ENCODE results near the gene NFYC. TPM values are rescaled to one million over a fixed set of nuclear protein-coding genes. Genes with fewer than 3 reads are reported as not detected.

NFYC gene
- total and polyA plus RNA-seq, 2 donors, result 34.0 to 39.1 TPM

DNA sequence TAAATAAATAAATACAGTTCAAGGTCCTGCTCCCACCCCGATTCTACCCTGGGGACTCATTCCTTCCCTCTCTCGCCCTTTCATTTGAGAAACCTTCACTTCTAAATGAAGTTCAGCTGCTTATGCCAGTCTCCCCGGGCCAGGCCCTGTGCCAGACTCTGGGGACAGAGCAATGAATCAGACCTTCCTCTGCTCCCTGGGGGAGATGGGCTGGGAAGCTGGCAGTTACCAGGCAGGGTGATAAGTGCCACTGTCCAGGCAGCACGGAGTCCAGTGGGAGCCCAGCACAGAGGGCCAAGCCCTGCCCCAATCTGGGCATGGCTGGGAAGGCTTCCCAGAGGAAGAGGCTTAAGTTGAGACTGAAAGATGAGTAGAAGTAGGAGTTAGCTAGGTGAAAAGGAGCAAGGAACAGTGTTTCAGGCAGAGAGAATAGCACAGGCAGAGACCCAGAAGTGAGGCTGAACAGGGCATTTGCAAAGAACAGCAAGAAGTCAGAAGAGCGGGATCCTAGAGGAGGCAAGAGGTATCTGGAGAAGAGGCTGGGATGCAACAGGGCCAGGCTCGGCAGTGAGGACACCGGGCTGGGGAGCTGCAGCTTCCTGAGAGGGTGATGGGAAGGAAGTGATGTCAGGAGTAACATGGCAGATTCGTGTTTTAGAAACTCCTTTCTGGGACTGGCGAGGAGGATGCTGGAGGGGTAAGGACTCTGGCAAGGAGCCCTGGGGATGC is 105.6 kb downstream of the NFYC start:
- 69% methylated on average over 9 of the region's 9 CpGs for WGBS
- Histone ChIP-seq H3K9me3 (ENCODE audit: control insufficient read depth in 2 of 2, insufficient read depth in 1 of 2, low read length in 1 of 2) (peaks cover 0 to 2% of the 10 kb centered on the region in 2 donors), H3K36me3 (ENCODE audit: control insufficient read depth in 2 of 2, insufficient read depth in 2 of 2, low read length in 1 of 2) (no peaks in the 10 kb centered on the region), H3K27ac (ENCODE audit: low read depth in 1 of 2, low read length in 1 of 2) (peak overlapping the region; percentile 33 to 59), H3K4me1 (ENCODE audit: control insufficient read depth in 2 of 2, insufficient read depth in 2 of 2, low read length in 2 of 2) (peaks cover 33 to 68% of the 10 kb centered on the region in 2 donors), H3K4me3 (ENCODE audit: low read length in 2 of 2) (no peak overlapping the region), H3K27me3 (ENCODE audit: control insufficient read depth in 2 of 2, insufficient read depth in 1 of 2, low read length in 1 of 2) (no peaks in the 10 kb centered on the region)
- DNase-seq (ENCODE audit: low read depth in 6 of 9, low spot score in 9 of 9), result peak in 1 of 9 donors; percentile 19

DNA sequence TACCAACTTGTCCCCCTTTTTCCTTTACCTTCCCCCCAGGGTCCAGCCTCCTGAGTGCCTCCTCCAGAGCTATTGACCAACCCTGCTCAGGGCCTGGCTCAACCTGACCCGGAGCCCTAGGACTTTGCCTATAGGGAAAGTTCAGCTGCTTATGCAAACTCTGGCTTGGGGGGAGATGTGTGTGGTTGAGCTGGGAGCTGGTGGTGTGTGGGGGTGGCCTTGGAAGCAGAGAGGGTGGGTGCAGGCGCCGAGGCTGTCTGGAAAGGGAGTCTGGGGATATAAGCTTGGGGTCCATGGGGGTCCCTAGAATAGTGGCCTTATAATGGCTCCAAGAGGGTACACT is 106.1 kb downstream of the NFYC start:
- Histone ChIP-seq H3K4me1 (ENCODE audit: control insufficient read depth in 2 of 2, insufficient read depth in 2 of 2, low read length in 2 of 2) (peaks cover 34 to 68% of the 10 kb centered on the region in 2 donors), H3K36me3 (ENCODE audit: control insufficient read depth in 2 of 2, insufficient read depth in 2 of 2, low read length in 1 of 2) (no peaks in the 10 kb centered on the region), H3K27me3 (ENCODE audit: control insufficient read depth in 2 of 2, insufficient read depth in 1 of 2, low read length in 1 of 2) (no peaks in the 10 kb centered on the region), H3K4me3 (ENCODE audit: low read length in 2 of 2) (no peak overlapping the region), H3K9me3 (ENCODE audit: control insufficient read depth in 2 of 2, insufficient read depth in 1 of 2, low read length in 1 of 2) (peaks cover 0 to 2% of the 10 kb centered on the region in 2 donors), H3K27ac (ENCODE audit: low read depth in 1 of 2, low read length in 1 of 2) (no peak overlapping the region)
- no peak for DNase-seq (ENCODE audit: low read depth in 6 of 9, low spot score in 9 of 9)
- 98% methylated on average over 3 of the region's 3 CpGs for WGBS

GRCh38 chr1:40798366-40799281 is 107.1 kb downstream of the NFYC start:
- Histone ChIP-seq H3K27ac (ENCODE audit: low read depth in 1 of 2, low read length in 1 of 2) (no peak overlapping the region), H3K36me3 (ENCODE audit: control insufficient read depth in 2 of 2, insufficient read depth in 2 of 2, low read length in 1 of 2) (no peaks in the 10 kb centered on the region), H3K4me1 (ENCODE audit: control insufficient read depth in 2 of 2, insufficient read depth in 2 of 2, low read length in 2 of 2) (peaks cover 34 to 67% of the 10 kb centered on the region in 2 donors), H3K9me3 (ENCODE audit: control insufficient read depth in 2 of 2, insufficient read depth in 1 of 2, low read length in 1 of 2) (peaks cover 0 to 2% of the 10 kb centered on the region in 2 donors), H3K27me3 (ENCODE audit: control insufficient read depth in 2 of 2, insufficient read depth in 1 of 2, low read length in 1 of 2) (no peaks in the 10 kb centered on the region), H3K4me3 (ENCODE audit: low read length in 2 of 2) (no peak overlapping the region)
- DNase-seq (ENCODE audit: low read depth in 6 of 9, low spot score in 9 of 9), result no peak
- 97% methylated on average over 8 of the region's 8 CpGs for WGBS

GRCh38 chr1:40799351-40799867 is 107.9 kb downstream of the NFYC start:
- Histone ChIP-seq H3K4me3 (ENCODE audit: low read length in 2 of 2) (no peak overlapping the region), H3K36me3 (ENCODE audit: control insufficient read depth in 2 of 2, insufficient read depth in 2 of 2, low read length in 1 of 2) (no peaks in the 10 kb centered on the region), H3K4me1 (ENCODE audit: control insufficient read depth in 2 of 2, insufficient read depth in 2 of 2, low read length in 2 of 2) (peaks cover 32 to 59% of the 10 kb centered on the region in 2 donors), H3K27ac (ENCODE audit: low read depth in 1 of 2, low read length in 1 of 2) (peak overlapping the region in 1 of 2 donors; percentile 33), H3K27me3 (ENCODE audit: control insufficient read depth in 2 of 2, insufficient read depth in 1 of 2, low read length in 1 of 2) (no peaks in the 10 kb centered on the region), H3K9me3 (ENCODE audit: control insufficient read depth in 2 of 2, insufficient read depth in 1 of 2, low read length in 1 of 2) (peaks cover 0 to 2% of the 10 kb centered on the region in 2 donors)
- no peak for DNase-seq (ENCODE audit: low read depth in 6 of 9, low spot score in 9 of 9)
- 88% methylated on average over 9 of the region's 9 CpGs for WGBS

GRCh38 chr1:40801742-40802077 is 110.2 kb downstream of the NFYC start:
- no peaks in the 10 kb centered on the region for H3K36me3 ChIP-seq (ENCODE audit: control insufficient read depth in 2 of 2, insufficient read depth in 2 of 2, low read length in 1 of 2)
- peaks cover 0 to 2% of the 10 kb centered on the region in 2 donors for H3K9me3 ChIP-seq (ENCODE audit: control insufficient read depth in 2 of 2, insufficient read depth in 1 of 2, low read length in 1 of 2)
- DNase-seq (ENCODE audit: low read depth in 6 of 9, low spot score in 9 of 9), result no peak
- WGBS, result 88% methylated on average over 3 of the region's 3 CpGs
- H3K27ac ChIP-seq (ENCODE audit: low read depth in 1 of 2, low read length in 1 of 2), result peak overlapping the region in 1 of 2 donors; percentile 32
- peak overlapping the region; percentile 48 to 51 for H3K4me3 ChIP-seq (ENCODE audit: low read length in 2 of 2)
- H3K4me1 ChIP-seq (ENCODE audit: control insufficient read depth in 2 of 2, insufficient read depth in 2 of 2, low read length in 2 of 2), result peaks cover 16 to 38% of the 10 kb centered on the region in 2 donors
- no peaks in the 10 kb centered on the region for H3K27me3 ChIP-seq (ENCODE audit: control insufficient read depth in 2 of 2, insufficient read depth in 1 of 2, low read length in 1 of 2)

GRCh38 chr1:40802078-40802741 is 110.7 kb downstream of the NFYC start:
- no peaks in the 10 kb centered on the region for H3K36me3 ChIP-seq (ENCODE audit: control insufficient read depth in 2 of 2, insufficient read depth in 2 of 2, low read length in 1 of 2)
- H3K4me1 ChIP-seq (ENCODE audit: control insufficient read depth in 2 of 2, insufficient read depth in 2 of 2, low read length in 2 of 2), result peaks cover 12 to 32% of the 10 kb centered on the region in 2 donors
- peak in 7 of 9 donors; percentile 65 to 89 (median 79) for DNase-seq (ENCODE audit: low read depth in 6 of 9, low spot score in 9 of 9)
- H3K27me3 ChIP-seq (ENCODE audit: control insufficient read depth in 2 of 2, insufficient read depth in 1 of 2, low read length in 1 of 2), result no peaks in the 10 kb centered on the region
- peaks cover 0 to 2% of the 10 kb centered on the region in 2 donors for H3K9me3 ChIP-seq (ENCODE audit: control insufficient read depth in 2 of 2, insufficient read depth in 1 of 2, low read length in 1 of 2)
- H3K27ac ChIP-seq (ENCODE audit: low read depth in 1 of 2, low read length in 1 of 2), result peak overlapping the region in 1 of 2 donors; percentile 73
- peak overlapping the region; percentile 48 to 51 for H3K4me3 ChIP-seq (ENCODE audit: low read length in 2 of 2)
- 5% methylated on average over 56 of the region's 56 CpGs for WGBS

DNA sequence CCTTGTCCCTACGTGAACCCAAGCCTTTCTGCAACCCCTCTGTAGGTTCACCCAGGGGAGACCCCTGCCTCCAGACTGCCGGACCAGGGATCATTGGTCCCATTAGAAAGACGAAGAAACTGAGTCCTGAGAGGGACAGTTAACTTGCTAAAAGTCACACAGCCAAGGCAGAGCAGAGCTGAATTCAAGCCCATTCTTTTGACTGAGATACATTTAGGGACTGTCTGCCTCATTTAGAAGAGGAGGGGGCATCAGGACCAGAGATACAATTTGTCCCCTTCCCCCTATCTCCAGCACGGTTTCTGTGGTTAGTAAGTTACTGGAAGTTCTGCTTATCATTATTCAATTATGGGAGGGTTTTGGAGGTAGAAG is 111.2 kb downstream of the NFYC start:
- H3K9me3 ChIP-seq (ENCODE audit: control insufficient read depth in 2 of 2, insufficient read depth in 1 of 2, low read length in 1 of 2), result peaks cover 0 to 2% of the 10 kb centered on the region in 2 donors
- DNase-seq (ENCODE audit: low read depth in 6 of 9, low spot score in 9 of 9), result no peak
- H3K36me3 ChIP-seq (ENCODE audit: control insufficient read depth in 2 of 2, insufficient read depth in 2 of 2, low read length in 1 of 2), result no peaks in the 10 kb centered on the region
- peak overlapping the region in 1 of 2 donors; percentile 48 for H3K4me3 ChIP-seq (ENCODE audit: low read length in 2 of 2)
- peaks cover 10 to 27% of the 10 kb centered on the region in 2 donors for H3K4me1 ChIP-seq (ENCODE audit: control insufficient read depth in 2 of 2, insufficient read depth in 2 of 2, low read length in 2 of 2)
- H3K27me3 ChIP-seq (ENCODE audit: control insufficient read depth in 2 of 2, insufficient read depth in 1 of 2, low read length in 1 of 2), result no peaks in the 10 kb centered on the region
- H3K27ac ChIP-seq (ENCODE audit: low read depth in 1 of 2, low read length in 1 of 2), result peak overlapping the region in 1 of 2 donors; percentile 73
- WGBS, result 54% methylated on average over 4 of the region's 4 CpGs

GRCh38 chr1:40803447-40803846 is 111.9 kb downstream of the NFYC start:
- DNase-seq (ENCODE audit: low read depth in 6 of 9, low spot score in 9 of 9), result no peak
- Histone ChIP-seq H3K36me3 (ENCODE audit: control insufficient read depth in 2 of 2, insufficient read depth in 2 of 2, low read length in 1 of 2) (no peaks in the 10 kb centered on the region), H3K4me3 (ENCODE audit: low read length in 2 of 2) (no peak overlapping the region), H3K4me1 (ENCODE audit: control insufficient read depth in 2 of 2, insufficient read depth in 2 of 2, low read length in 2 of 2) (peaks cover 10 to 26% of the 10 kb centered on the region in 2 donors), H3K27ac (ENCODE audit: low read depth in 1 of 2, low read length in 1 of 2) (no peak overlapping the region), H3K27me3 (ENCODE audit: control insufficient read depth in 2 of 2, insufficient read depth in 1 of 2, low read length in 1 of 2) (no peaks in the 10 kb centered on the region), H3K9me3 (ENCODE audit: control insufficient read depth in 2 of 2, insufficient read depth in 1 of 2, low read length in 1 of 2) (no peaks in the 10 kb centered on the region)
- WGBS, result 88% methylated on average over 3 of the region's 3 CpGs
